Measurements from ENCODE around the gene NRG2.

Gene NRG2

DNA sequence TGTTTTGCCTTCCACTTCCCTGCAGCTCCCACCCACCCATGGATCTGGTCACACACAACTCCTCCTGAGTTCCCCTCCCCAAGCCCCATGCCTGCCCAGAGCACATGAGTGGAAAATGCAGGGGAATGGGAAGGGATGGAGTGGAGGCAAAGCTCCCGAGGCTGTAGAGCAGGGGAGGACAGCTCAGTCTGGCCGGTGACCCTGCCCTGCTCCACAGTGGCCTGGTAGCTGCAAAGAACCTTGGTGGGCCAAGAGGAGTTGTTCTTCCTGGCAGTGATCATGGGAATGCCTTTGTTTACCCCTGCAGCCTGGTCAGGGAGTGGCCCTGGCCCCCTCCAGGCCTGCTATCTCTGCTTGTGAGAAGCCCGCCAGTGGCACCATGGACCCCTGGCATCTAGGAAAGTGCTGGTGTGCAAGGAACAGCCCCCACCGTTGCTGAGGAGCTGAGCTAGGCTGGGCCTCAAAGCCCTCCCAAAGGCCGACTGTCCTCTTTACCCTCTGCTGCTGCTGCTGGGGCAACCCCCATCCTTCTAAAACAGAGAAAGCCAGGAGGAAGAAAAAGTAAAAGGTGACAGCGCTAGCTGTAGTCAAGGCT is 187.1 kb downstream of the NRG2 start:
- Histone ChIP-seq H3K23ac (ENCODE audit: low read length) (no peak overlapping the region), H3K4me1 (ENCODE audit: control insufficient read depth, low read depth, low read length) (no peaks in the 10 kb centered on the region), H2AK5ac (ENCODE audit: low read length) (no peak overlapping the region), H3K4me2 (ENCODE audit: low read length) (no peak overlapping the region), H3K79me2 (ENCODE audit: control insufficient read depth, insufficient read depth, low read length) (no peaks in the 10 kb centered on the region), H3K36me3 (ENCODE audit: control insufficient read depth, insufficient read depth, low read length) (no peaks in the 10 kb centered on the region), H2BK15ac (replicated peaks; ENCODE audit: low read depth) (no peak overlapping the region), H4K8ac (ENCODE audit: low read depth, low read length) (no peak overlapping the region), H3K27me3 (ENCODE audit: insufficient read depth, low read length, poor library complexity) (no peaks in the 10 kb centered on the region), H3K4ac (ENCODE audit: low read depth, low read length) (no peak overlapping the region), H3K18ac (ENCODE audit: low read length) (no peak overlapping the region), H3K79me1 (ENCODE audit: low read length) (no peaks in the 10 kb centered on the region), H3K56ac (ENCODE audit: low read length) (no peak overlapping the region), H2BK5ac (ENCODE audit: low read length) (no peak overlapping the region), H4K5ac (ENCODE audit: low read length) (no peak overlapping the region), H3K27ac (ENCODE audit: low read depth, low read length) (no peak overlapping the region), H3K9ac (ENCODE audit: low read length) (no peak overlapping the region), H2BK120ac (ENCODE audit: low read depth, low read length) (no peak overlapping the region), H3K4me3 (ENCODE audit: low read length) (no peak overlapping the region)
- no peak for DNase-seq
- no CpG with 5 or more reads among the region's 6 CpGs for WGBS (ENCODE audit: extremely low coverage, insufficient coverage, low lambda C conversion rate)

DNA sequence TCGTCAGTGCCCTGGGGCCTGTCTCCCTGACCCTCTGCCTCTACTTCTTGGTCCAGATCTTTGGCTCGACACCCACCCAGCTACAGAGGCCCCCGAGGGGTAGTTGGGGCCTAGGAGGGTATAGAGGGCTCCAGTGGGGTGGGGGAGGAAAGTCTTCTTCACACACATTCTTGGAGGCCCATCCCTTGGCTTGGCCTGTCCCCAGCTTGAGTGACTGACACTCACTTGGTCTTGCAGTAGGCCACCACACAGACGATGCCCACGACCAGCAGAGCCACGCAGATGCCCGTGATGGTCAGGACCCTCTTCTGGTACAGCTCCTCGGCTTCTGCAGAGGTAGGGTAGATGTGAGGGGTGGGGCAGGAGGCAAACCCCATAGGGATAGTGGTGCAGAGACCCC is 187.6 kb downstream of the NRG2 start:
- no CpG with 5 or more reads among the region's 8 CpGs for WGBS (ENCODE audit: extremely low coverage, insufficient coverage, low lambda C conversion rate)
- H2AK5ac ChIP-seq (ENCODE audit: low read length), result no peak overlapping the region
- no peak overlapping the region for H3K4me2 ChIP-seq (ENCODE audit: low read length)
- no peak overlapping the region for H2BK120ac ChIP-seq (ENCODE audit: low read depth, low read length)
- H2BK5ac ChIP-seq (ENCODE audit: low read length), result no peak overlapping the region
- no peaks in the 10 kb centered on the region for H3K79me1 ChIP-seq (ENCODE audit: low read length)
- H3K56ac ChIP-seq (ENCODE audit: low read length), result no peak overlapping the region
- DNase-seq, result no peak
- H4K5ac ChIP-seq (ENCODE audit: low read length), result no peak overlapping the region
- H3K36me3 ChIP-seq (ENCODE audit: control insufficient read depth, insufficient read depth, low read length), result no peaks in the 10 kb centered on the region
- no peaks in the 10 kb centered on the region for H3K79me2 ChIP-seq (ENCODE audit: control insufficient read depth, insufficient read depth, low read length)
- H4K8ac ChIP-seq (ENCODE audit: low read depth, low read length), result no peak overlapping the region
- H2BK15ac ChIP-seq (replicated peaks; ENCODE audit: low read depth), result no peak overlapping the region
- no peak overlapping the region for H3K4me3 ChIP-seq (ENCODE audit: low read length)
- no peak overlapping the region for H3K27ac ChIP-seq (ENCODE audit: low read depth, low read length)
- no peaks in the 10 kb centered on the region for H3K4me1 ChIP-seq (ENCODE audit: control insufficient read depth, low read depth, low read length)
- no peak overlapping the region for H3K4ac ChIP-seq (ENCODE audit: low read depth, low read length)
- H3K18ac ChIP-seq (ENCODE audit: low read length), result no peak overlapping the region
- H3K27me3 ChIP-seq (ENCODE audit: insufficient read depth, low read length, poor library complexity), result no peaks in the 10 kb centered on the region
- no peak overlapping the region for H3K23ac ChIP-seq (ENCODE audit: low read length)
- H3K9ac ChIP-seq (ENCODE audit: low read length), result no peak overlapping the region

DNA sequence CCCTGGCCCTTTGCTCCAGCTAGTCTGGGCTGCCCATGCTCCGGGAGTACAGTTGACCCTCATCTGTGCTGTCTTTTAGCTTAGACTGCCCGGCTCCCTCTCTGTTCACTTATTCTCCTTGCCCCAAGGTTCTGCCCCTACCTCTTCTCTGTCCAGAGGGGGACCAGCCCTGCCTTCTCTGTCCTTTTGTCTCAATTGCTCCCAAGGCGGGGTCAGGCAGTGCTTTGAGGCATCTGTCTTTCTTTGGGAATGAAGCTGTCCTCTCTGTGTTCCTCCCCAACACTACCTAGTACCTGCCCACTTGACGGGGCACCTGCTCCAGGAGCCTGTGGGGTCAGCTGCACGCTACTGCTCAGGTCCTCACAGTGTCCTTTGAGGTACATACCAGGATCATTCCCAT is 188.1 kb downstream of the NRG2 start:
- no peak overlapping the region for H4K5ac ChIP-seq (ENCODE audit: low read length)
- H3K18ac ChIP-seq (ENCODE audit: low read length), result no peak overlapping the region
- H3K9ac ChIP-seq (ENCODE audit: low read length), result no peak overlapping the region
- H2BK5ac ChIP-seq (ENCODE audit: low read length), result no peak overlapping the region
- H3K27ac ChIP-seq (ENCODE audit: low read depth, low read length), result no peak overlapping the region
- H3K4me3 ChIP-seq (ENCODE audit: low read length), result no peak overlapping the region
- no peak overlapping the region for H2BK15ac ChIP-seq (replicated peaks; ENCODE audit: low read depth)
- no peak for DNase-seq
- H3K27me3 ChIP-seq (ENCODE audit: insufficient read depth, low read length, poor library complexity), result no peaks in the 10 kb centered on the region
- no CpG with 5 or more reads among the region's 5 CpGs for WGBS (ENCODE audit: extremely low coverage, insufficient coverage, low lambda C conversion rate)
- no peaks in the 10 kb centered on the region for H3K4me1 ChIP-seq (ENCODE audit: control insufficient read depth, low read depth, low read length)
- H3K79me2 ChIP-seq (ENCODE audit: control insufficient read depth, insufficient read depth, low read length), result no peaks in the 10 kb centered on the region
- H4K8ac ChIP-seq (ENCODE audit: low read depth, low read length), result no peak overlapping the region
- no peak overlapping the region for H2BK120ac ChIP-seq (ENCODE audit: low read depth, low read length)
- no peaks in the 10 kb centered on the region for H3K36me3 ChIP-seq (ENCODE audit: control insufficient read depth, insufficient read depth, low read length)
- H2AK5ac ChIP-seq (ENCODE audit: low read length), result no peak overlapping the region
- H3K79me1 ChIP-seq (ENCODE audit: low read length), result no peaks in the 10 kb centered on the region
- H3K4me2 ChIP-seq (ENCODE audit: low read length), result no peak overlapping the region
- no peak overlapping the region for H3K56ac ChIP-seq (ENCODE audit: low read length)
- H3K4ac ChIP-seq (ENCODE audit: low read depth, low read length), result no peak overlapping the region
- no peak overlapping the region for H3K23ac ChIP-seq (ENCODE audit: low read length)

DNA sequence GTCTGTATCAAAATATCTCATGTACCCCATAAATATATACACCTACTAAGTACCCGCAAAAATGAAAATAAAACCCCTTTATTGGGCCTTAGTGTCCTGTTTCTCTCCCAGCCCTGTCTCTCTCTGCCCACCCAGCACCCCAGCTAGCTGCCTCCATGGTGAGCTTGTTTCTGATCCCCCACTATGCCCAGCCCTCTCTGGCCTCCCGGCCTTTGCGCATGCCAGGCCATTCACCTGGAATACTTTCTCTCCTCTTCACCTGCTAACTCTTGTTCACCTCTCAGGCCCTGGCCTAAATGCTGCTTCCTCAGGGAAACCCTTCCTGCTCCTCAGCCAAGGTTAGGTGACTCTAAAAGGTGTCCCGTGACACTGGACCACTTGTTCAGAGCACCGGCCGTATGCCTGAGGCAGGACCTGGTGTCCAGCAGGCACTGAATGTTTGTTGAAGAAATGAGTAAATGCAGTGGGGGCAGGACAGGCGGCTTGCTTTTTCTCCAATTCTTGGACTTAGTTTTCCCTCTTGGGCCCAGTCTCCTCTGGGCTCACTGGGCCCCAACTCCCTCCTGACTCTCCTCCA is 189.0 kb downstream of the NRG2 start:
- Histone ChIP-seq H3K79me2 (ENCODE audit: control insufficient read depth, insufficient read depth, low read length) (no peaks in the 10 kb centered on the region), H4K5ac (ENCODE audit: low read length) (no peak overlapping the region), H3K4me1 (ENCODE audit: control insufficient read depth, low read depth, low read length) (no peaks in the 10 kb centered on the region), H3K56ac (ENCODE audit: low read length) (no peak overlapping the region), H3K18ac (ENCODE audit: low read length) (no peak overlapping the region), H3K4ac (ENCODE audit: low read depth, low read length) (no peak overlapping the region), H2AK5ac (ENCODE audit: low read length) (no peak overlapping the region), H3K27ac (ENCODE audit: low read depth, low read length) (no peak overlapping the region), H3K79me1 (ENCODE audit: low read length) (no peaks in the 10 kb centered on the region), H3K23ac (ENCODE audit: low read length) (no peak overlapping the region), H2BK120ac (ENCODE audit: low read depth, low read length) (no peak overlapping the region), H3K4me2 (ENCODE audit: low read length) (no peak overlapping the region), H3K36me3 (ENCODE audit: control insufficient read depth, insufficient read depth, low read length) (no peaks in the 10 kb centered on the region), H2BK5ac (ENCODE audit: low read length) (no peak overlapping the region), H3K27me3 (ENCODE audit: insufficient read depth, low read length, poor library complexity) (no peaks in the 10 kb centered on the region), H3K9ac (ENCODE audit: low read length) (no peak overlapping the region), H4K8ac (ENCODE audit: low read depth, low read length) (no peak overlapping the region), H3K4me3 (ENCODE audit: low read length) (no peak overlapping the region), H2BK15ac (replicated peaks; ENCODE audit: low read depth) (no peak overlapping the region)
- DNase-seq, result no peak
- no CpG with 5 or more reads among the region's 7 CpGs for WGBS (ENCODE audit: extremely low coverage, insufficient coverage, low lambda C conversion rate)

DNA sequence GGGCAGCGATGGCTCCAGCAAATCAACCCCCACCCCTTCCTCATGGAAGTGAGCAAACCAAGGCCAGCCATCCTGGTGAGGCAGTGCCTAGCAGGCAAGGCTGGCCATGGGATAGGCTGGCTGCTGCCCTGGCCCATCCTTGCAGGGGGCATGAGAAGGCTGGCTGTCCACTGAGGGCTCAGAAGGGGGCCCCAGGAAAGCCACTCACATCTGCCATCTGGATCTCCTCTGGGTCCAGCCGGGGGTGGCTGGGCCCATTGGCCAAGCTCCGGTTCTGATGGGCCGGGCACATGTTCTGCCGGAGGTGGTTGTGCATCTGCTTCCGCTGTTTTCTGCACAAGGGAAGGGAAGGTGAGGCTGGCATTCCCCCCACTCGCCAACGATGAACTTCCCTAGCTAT is 190.4 kb downstream of the NRG2 start:
- Histone ChIP-seq H3K23ac (ENCODE audit: low read length) (no peak overlapping the region), H3K27ac (ENCODE audit: low read depth, low read length) (no peak overlapping the region), H4K8ac (ENCODE audit: low read depth, low read length) (no peak overlapping the region), H3K79me1 (ENCODE audit: low read length) (no peaks in the 10 kb centered on the region), H2BK120ac (ENCODE audit: low read depth, low read length) (no peak overlapping the region), H3K56ac (ENCODE audit: low read length) (no peak overlapping the region), H3K9ac (ENCODE audit: low read length) (no peak overlapping the region), H3K27me3 (ENCODE audit: insufficient read depth, low read length, poor library complexity) (peaks cover 4% of the 10 kb centered on the region), H4K5ac (ENCODE audit: low read length) (no peak overlapping the region), H2BK15ac (replicated peaks; ENCODE audit: low read depth) (no peak overlapping the region), H3K4ac (ENCODE audit: low read depth, low read length) (no peak overlapping the region), H3K79me2 (ENCODE audit: control insufficient read depth, insufficient read depth, low read length) (no peaks in the 10 kb centered on the region), H3K4me3 (ENCODE audit: low read length) (no peak overlapping the region), H3K18ac (ENCODE audit: low read length) (no peak overlapping the region), H3K36me3 (ENCODE audit: control insufficient read depth, insufficient read depth, low read length) (no peaks in the 10 kb centered on the region), H2AK5ac (ENCODE audit: low read length) (no peak overlapping the region), H2BK5ac (ENCODE audit: low read length) (no peak overlapping the region), H3K4me1 (ENCODE audit: control insufficient read depth, low read depth, low read length) (no peaks in the 10 kb centered on the region), H3K4me2 (ENCODE audit: low read length) (no peak overlapping the region)
- WGBS (ENCODE audit: extremely low coverage, insufficient coverage, low lambda C conversion rate), result no CpG with 5 or more reads among the region's 8 CpGs
- DNase-seq, result no peak

DNA sequence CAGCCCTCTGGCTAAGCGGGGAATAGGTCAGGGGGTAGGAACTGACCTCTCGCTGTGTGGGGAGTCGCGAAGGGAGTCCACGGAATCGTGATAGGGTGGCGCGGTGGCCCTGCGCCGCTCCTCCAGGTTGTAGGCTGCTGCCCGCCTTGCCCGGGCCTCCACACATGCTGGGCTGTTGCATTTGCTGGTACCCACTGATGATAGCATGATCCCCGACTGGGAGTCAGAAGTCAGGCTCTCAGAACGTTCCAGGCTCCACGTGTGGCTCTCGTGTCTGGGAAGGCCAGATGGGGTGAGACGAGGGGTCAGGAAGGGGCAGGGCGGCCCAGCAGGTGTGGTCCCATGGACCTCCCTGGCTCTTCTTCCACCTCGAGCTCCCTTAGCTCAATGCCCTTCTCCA is 191.5 kb downstream of the NRG2 start:
- H2BK120ac ChIP-seq (ENCODE audit: low read depth, low read length), result no peak overlapping the region

More for the DNA sequence above, 191.5 kb downstream of the NRG2 start:
- Histone ChIP-seq H3K4me3 (ENCODE audit: low read length) (no peak overlapping the region), H3K27ac (ENCODE audit: low read depth, low read length) (no peak overlapping the region), H3K23ac (ENCODE audit: low read length) (no peak overlapping the region), H3K4me2 (ENCODE audit: low read length) (no peak overlapping the region), H4K5ac (ENCODE audit: low read length) (no peak overlapping the region), H3K36me3 (ENCODE audit: control insufficient read depth, insufficient read depth, low read length) (no peaks in the 10 kb centered on the region), H2BK15ac (replicated peaks; ENCODE audit: low read depth) (no peak overlapping the region), H4K8ac (ENCODE audit: low read depth, low read length) (no peak overlapping the region), H3K9ac (ENCODE audit: low read length) (no peak overlapping the region), H3K56ac (ENCODE audit: low read length) (no peak overlapping the region), H3K4me1 (ENCODE audit: control insufficient read depth, low read depth, low read length) (no peaks in the 10 kb centered on the region), H2BK5ac (ENCODE audit: low read length) (no peak overlapping the region), H3K27me3 (ENCODE audit: insufficient read depth, low read length, poor library complexity) (peaks cover 9% of the 10 kb centered on the region), H3K4ac (ENCODE audit: low read depth, low read length) (no peak overlapping the region), H3K18ac (ENCODE audit: low read length) (no peak overlapping the region), H3K79me2 (ENCODE audit: control insufficient read depth, insufficient read depth, low read length) (no peaks in the 10 kb centered on the region), H2AK5ac (ENCODE audit: low read length) (no peak overlapping the region), H3K79me1 (ENCODE audit: low read length) (no peaks in the 10 kb centered on the region)
- DNase-seq, result no peak
- WGBS (ENCODE audit: extremely low coverage, insufficient coverage, low lambda C conversion rate), result no CpG with 5 or more reads among the region's 19 CpGs

All from mesendoderm (in vitro differentiated cells).